GM21528 (cell line): ENCODE measurements around the gene DRD1.
"Not testable (repeated sequence)": the region's sequence is repeated elsewhere in the genome, so short reads cannot be mapped to it uniquely, and the experiment has no call there.

ENCODE experiments used
- ATAC-seq: cut with Tn5 transposase; IDR thresholded peaks from one replicate; pipeline ENCODE4 v1.9.1; 2021; ENCODE audit warnings: mild to moderate bottlenecking, moderate library complexity; ENCODE audit not compliant: unreplicated experiment, low FRiP score

Gene DRD1

DNA sequence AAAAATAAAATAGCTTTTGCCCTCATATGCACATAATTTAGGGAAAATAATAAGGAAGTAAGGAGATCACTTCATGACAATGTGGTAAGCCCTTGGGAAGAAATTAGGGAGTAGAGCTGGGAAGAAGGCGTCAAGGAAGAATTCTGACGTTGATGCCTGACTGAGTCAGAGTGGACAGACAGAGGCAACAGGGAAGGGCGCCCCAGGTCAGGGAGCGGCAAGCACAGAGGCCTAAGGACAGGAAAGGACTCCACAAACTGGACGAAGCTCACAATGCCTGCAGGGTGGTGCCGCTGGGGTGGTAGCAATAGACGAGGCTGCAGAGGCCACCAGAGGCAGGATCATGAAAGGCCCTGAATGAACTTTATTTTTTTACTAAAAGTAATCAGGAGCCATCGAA lies 7.6 kb downstream of the DRD1 start:
- ATAC-seq = no peak

GRCh38 chr5:175434800-175435199 lies 9.2 kb downstream of the DRD1 start:
- no peak for ATAC-seq

DNA sequence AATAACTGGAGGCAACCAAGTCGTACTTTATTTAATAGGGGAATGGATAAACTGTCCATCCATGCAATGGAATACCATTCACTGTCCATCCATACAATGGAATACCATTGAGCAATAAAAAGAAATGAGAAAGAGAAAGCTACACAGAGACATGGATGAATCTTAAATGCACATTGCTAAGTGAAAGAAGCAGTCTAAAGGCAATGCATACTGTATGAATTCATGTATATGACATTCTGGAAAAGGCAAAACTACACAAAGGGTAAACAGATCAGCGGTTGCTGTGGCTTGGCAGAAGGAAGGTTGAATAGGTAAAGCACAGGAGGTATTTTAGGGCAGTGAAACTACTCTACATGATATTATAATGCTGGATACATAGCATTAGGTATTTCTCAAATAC lies 16.2 kb downstream of the DRD1 start:
- ATAC-seq = no peak

GRCh38 chr5:175424594-175424993 lies 19.4 kb downstream of the DRD1 start:
- not testable (repeated sequence) for ATAC-seq

DNA sequence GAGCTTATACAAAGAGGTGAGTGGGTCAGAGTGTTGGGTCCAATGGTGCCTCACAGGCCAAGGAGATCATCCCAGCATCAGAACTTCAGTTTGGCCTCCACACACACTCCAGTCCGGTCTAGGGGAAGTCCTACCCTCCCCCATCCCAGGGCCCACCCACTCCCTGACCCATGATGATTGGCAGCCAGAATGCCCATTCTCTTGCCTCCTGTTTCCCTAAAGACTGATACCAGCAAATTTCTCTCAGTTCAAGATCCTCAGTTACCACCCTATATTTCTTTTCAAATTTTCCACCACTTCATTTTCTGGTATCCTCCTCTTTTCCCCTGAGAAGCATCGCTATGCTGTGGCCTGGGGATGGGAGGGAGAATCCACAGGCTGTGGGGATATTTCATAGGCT lies 21.9 kb downstream of the DRD1 start:
- ATAC-seq = no peak

DNA sequence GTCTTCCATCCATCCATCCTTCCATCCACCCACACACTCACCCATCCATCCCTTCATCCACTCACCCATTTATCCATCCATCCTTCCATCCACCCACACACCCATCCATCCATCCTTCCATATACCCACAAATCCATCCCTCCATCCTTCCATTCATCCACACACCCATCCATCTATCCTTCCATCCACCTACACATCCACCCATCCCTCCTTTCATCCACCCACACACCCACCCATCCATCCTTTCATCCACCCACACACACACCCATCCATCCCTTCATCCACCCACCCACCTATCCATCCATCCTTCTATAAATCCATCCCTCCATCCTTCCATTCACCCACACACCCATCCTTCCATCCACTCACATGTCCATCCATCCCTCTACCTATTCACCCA lies 23.6 kb downstream of the DRD1 start:
- no peak for ATAC-seq

DNA sequence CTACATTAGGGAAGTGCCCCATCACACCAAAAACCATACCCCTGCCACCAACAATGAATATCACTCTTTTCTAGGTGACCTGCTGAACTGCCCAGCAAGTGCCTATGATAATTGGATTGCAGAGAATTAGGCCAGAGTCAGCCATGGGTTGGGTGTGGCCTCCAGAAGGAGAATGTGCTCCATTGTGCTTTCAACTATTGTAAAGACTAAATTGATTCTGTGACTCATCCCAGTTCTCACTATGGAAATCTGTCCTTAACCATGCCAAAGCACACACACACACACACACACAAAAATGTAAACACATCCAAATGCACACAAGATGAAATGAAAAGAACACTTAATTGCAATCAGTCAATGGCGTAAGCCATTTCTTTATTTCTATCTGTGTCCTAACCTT lies 25.7 kb downstream of the DRD1 start:
- no peak for ATAC-seq

DNA sequence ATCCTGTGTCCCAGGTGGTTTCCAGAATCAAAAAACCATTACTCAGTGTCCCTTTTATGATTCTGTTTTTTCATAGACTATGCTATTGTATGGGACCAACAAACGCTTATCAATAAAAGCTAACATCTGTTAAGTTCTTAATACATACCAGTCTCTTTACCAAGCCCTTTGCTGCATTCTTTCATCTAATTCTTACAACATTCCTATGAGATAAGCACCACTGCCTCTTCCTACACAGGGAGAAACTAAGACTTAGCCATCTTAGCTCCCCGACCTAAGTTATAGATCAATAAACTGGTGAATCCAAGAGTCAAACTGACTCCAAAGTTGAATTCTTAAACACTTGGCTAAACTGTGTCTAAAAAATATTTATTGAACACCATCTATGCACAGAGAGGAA lies 26.6 kb downstream of the DRD1 start:
- no peak for ATAC-seq

GRCh38 chr5:175415303-175415702 lies 28.7 kb downstream of the DRD1 start:
- no peak for ATAC-seq

DNA sequence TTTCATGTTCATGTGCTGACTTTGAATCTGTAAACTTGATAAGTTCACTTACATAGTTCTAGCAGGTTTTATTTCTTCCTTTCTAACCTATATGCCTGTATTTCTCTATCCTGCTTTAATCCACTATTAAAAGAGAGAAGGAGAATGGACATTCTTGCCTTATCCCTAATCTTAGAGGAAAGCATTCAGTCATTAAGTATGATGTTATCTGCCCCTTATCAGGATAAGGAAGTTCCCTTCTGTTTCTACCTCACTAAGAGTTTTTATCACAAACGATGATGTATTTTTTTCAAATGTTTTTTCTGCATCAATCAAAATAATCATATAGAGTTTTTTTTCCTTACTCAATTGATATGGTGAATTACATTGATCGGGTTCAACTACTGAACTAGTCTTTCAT lies 33.1 kb downstream of the DRD1 start:
- ATAC-seq = no peak

DNA sequence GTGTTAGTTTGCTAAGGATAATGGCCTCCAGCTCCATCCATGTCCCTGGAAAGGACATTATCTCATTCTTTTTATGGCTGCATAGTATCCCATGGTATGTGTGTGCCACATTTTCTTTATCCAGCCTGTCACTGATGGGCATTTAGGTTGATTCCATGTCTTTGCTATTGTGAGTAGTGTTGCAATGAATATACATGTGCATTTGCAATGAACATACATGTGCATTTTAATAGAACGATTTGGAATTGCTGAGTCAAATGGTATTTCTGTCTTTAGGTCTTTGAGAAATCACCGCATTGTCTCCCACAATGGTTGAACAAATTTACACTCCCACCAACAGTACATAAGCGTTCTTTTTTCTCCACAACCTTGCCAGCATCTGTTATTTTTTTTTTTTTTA lies 37.7 kb downstream of the DRD1 start:
- no peak for ATAC-seq

DNA sequence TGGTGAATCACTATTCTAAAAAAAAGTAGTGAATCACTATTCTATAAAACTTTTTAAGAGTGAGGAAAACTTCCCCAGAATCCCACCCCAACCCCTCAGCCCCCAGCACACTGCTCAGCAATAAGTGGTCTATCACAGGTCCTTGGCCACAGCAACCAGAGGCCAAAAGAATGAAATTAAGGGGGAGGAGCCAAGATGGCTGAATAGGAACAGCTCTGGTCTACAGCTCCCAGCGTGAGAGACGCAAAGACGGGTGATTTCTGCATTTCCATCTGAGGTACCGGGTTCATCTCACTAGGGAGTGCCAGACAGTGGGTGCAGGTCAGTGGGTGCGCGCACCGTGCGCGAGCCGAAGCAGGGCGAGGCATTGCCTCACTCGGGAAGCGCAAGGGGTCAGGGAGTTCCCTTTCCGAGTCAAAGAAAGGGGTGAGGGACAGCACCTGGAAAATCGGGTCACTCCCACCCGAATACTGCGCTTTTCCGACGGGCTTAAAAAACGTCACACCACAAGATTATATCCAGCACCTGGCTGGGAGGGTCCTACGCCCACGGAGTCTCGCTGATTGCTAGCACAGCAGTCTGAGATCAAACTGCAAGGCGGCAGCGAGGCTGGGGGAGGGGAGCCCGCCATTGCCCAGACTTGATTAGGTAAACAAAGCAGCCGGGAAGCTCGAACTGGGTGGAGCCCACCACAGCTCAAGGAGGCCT lies 46.2 kb downstream of the DRD1 start:
- ATAC-seq = not testable (repeated sequence)

GRCh38 chr5:175395430-175395829 lies 48.6 kb downstream of the DRD1 start:
- not testable (repeated sequence) for ATAC-seq

GRCh38 chr5:175394601-175395000 lies 49.4 kb downstream of the DRD1 start:
- ATAC-seq = no peak

DNA sequence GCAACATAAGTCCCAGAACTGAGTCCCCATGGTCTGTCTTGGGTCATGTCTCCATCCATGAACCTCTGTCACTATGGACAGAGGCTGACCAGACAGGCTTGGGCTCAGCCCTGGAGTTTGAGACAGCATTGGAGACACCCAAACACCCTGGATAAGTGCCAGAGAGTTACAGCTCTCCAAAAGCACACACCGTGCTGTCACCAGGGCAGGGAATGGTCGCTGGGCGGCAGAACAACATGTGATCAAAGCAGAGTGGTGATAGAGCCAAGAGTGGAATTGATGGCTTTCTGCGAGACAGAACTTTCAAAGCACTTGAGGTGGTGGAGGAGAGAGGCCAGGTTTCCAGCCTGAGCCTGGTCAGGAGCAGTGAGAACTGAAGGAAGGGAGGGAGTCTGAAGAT lies 50.1 kb downstream of the DRD1 start:
- ATAC-seq = no peak

DNA sequence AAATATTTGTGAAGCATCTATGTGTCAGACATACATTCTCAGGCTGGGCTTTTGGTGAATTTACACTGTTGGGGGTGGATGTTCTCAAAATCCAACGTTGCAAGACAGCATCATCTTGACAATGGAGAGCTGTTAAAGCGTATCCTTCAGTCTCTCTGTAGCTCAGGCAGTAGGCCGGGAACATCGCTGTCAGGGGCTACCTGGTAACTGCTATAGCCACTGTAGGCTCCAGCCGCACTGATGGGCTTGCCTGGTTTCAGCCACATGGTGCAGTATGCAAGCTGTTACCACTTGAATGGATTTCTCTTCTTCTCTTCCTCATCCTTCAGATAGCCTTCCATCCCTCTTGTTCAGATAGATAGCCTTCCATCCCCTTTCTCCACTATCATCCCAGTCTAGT lies 51.7 kb downstream of the DRD1 start:
- no peak for ATAC-seq

- no peak for ATAC-seq
Observed at GRCh38 chr5:175390352-175391083, 53.5 kb downstream of the DRD1 start.
